NCI-H1417 treated with DMSO at 0.1 percent for 48 hours (cell line): Measurements from ENCODE around the gene IGF2BP2.
"Not testable (repeated sequence)": the region's sequence is repeated elsewhere in the genome, so short reads cannot be mapped to it uniquely, and the experiment has no call there.

Experiments
- DNase-seq: peaks from one replicate; lab custom pipeline; 2025; lab: John Stamatoyannopoulos, UW

IGF2BP2 gene

GRCh38 chr3:185825006-185825638, at the start of gene IGF2BP2:
Gene IGF2BP2 (minus strand): TSS chr3:185825042. CDS start chr3:185824960, 82 bp downstream.
- no peak for DNase-seq

- DNase-seq = no peak
These were observed 49.3 kb upstream of the IGF2BP2 start for GRCh38 chr3:185874119-185874518.

DNA sequence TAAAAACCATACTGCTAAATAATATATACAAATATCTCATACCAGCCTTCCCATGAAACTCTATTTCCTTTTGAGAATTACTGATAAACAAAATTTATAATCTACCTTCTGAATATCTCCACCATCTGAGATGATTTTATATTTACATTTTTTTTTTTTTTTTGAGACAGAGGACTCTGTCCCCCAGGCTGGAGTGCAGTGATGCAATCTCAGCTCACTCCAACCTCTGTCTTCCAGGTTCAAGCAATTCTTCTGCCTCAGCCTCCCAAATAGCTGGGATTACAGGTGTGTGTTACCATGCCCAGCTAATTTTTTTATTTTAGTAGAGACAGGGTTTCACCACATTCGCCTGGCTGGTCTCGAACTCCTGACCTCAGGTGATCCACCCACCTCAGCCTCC, 42.8 kb upstream of the IGF2BP2 start:
- DNase-seq = no peak

DNA sequence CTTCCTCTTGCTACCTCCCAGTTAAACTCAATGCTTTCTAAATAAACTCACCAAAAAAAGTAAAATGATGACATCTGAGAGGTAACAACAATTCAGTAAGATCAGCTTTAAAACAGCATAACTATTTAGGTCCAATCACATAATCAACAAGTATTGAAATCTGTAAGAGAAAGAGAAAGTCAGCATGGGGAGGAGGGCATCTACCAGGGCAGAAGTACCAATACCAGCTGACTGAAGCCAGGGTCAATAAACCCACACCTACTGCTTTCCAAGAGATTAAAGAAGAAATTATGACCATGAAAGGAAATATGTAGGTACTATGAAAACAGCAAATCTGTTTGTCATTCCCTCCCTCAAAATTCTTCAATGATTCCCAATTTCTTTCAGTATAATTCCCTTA, 42.2 kb upstream of the IGF2BP2 start:
- no peak for DNase-seq

GRCh38 chr3:185866555-185866954, 41.7 kb upstream of the IGF2BP2 start:
- DNase-seq = no peak

DNA sequence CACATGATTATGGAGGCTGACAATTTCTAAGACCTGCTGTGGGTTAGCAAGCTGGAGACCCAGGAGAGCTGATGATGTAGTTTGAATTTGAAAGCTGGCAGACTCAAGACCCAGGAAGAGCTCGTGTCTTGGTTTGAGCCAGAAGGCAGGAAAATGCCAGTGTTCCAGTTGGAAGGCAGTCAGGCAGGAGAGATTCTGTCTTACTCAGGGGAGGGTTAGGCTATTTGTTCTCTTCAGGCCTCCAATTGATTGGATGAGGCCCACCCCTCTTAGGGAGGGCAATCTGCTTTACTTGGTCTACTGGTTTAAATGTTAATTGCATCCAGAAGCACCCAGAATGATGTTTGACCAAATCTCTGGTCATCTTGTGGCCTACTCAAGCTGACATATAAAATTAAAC, 40.4 kb upstream of the IGF2BP2 start:
- no peak for DNase-seq

- no peak for DNase-seq
These were observed 39.9 kb upstream of the IGF2BP2 start for GRCh38 chr3:185864767-185865166.

- no peak for DNase-seq
These were observed 38.1 kb upstream of the IGF2BP2 start for GRCh38 chr3:185862920-185863319.

DNA sequence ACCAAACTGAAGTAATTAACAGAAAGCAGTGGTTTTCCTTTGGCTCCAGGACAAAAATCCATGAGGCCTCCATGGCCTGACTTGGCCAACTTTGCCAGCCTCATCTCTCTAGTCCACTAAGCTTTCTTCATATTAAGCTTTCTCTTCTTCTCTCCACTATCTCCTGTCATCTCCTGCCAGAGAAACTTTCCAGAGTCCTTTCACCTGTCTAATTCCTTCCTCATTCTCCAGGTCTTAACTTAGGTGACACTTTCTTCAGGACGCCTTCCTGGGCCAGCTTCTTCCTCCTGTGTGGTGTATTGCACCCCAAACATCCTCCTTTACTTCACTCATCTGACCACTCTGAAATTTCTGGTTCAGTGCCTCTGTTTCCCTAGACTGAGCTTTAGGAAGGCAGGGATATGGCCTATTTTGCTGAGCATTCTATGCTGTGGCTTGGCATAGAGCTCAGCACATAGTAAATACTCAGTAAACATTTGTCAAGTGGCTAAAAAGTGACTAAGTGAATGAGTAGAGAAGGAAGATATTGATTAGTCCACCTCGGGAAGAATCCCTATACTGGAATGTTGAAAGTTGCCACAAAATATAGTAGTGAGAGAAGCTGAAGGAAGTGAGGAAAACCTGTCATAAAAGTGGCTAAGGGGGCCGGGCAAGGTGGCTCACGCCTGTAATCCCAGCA, 34.6 kb upstream of the IGF2BP2 start:
- DNase-seq = no peak

GRCh38 chr3:185858502-185859225, 33.8 kb upstream of the IGF2BP2 start:
- no peak for DNase-seq

- no peak for DNase-seq
These were observed 32.4 kb upstream of the IGF2BP2 start for GRCh38 chr3:185857208-185857607.

DNA sequence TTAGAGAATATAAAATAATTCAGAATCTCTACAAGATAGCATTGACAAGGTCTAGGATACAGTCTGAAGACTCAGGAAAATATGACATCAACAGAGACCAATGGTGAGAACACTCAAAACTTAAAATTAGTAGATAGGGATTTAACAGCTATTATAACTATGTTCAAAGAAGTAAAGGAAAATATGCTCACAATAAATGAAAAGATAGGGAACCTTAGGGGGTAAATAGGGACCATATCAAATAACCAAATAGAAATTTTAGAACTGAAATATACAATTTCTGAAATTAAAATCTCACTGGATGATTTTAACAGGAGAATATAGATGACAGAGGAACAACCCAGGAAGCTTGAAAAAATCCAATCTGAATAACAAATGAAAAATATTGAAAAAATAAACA, 31.8 kb upstream of the IGF2BP2 start:
- DNase-seq = no peak

- not testable (repeated sequence) for DNase-seq
These were observed 28.9 kb upstream of the IGF2BP2 start for GRCh38 chr3:185853771-185854170.

- no peak for DNase-seq
These were observed 27.8 kb upstream of the IGF2BP2 start for GRCh38 chr3:185852635-185853034.

- no peak for DNase-seq
These were observed 27.1 kb upstream of the IGF2BP2 start for GRCh38 chr3:185851959-185852358.

DNA sequence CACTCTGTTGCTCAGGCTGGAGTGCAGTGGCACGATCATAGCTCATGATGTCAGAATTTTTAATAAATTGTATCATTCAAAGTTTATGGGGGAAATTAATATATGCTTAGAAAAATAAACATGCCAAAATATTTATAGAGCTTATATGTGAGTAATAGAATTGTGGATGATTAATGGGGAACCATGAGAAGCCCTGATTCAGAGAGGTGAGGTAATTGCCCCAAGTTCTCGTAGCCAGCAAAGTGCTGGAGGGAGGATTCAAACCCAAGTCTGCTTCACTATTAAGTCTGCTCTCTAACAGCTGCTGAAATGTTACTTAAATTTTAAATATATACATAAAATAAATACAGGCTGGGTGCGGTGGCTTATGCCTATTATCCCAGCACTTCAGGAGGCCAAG, 26.2 kb upstream of the IGF2BP2 start:
- DNase-seq = no peak

DNA sequence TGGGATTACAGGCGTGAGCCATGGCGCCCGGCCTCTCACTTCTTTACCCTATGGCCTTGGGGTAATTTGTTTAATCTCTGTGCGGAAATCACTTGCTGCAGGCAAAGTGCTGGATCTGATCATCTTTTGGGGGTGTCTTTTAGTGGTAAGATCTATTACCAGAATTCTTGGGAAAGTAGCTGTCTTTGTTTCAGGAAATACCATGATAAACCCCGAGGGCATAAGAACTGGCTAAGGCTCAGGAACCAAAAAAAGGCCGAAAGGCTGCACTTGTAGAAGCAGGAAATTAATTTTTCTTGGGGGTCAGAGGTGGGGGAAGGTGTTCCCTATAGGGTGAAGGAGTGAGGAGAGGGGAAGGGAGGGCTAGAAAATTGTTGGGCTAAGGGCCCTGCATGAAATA, 22.7 kb upstream of the IGF2BP2 start:
- DNase-seq = no peak

DNA sequence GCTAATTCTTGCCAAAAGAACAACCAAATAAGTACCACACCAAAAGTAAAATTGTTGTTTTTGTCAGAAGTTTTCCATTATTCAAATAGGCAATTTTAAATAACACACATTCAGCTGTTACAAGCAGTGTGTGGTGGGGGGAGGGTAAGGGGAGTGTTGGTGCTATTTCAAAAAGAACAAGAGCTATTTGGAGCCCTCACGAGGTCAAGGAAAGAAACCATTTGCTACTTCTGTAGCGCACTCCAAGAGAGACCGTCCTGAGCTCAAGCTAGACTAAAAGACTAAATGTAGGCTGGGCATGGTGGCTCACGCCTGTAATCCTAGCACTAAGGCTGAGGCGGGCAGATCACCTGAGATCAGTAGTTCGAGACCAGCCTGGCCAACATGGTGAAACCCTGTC, 21.2 kb upstream of the IGF2BP2 start:
- no peak for DNase-seq

DNA sequence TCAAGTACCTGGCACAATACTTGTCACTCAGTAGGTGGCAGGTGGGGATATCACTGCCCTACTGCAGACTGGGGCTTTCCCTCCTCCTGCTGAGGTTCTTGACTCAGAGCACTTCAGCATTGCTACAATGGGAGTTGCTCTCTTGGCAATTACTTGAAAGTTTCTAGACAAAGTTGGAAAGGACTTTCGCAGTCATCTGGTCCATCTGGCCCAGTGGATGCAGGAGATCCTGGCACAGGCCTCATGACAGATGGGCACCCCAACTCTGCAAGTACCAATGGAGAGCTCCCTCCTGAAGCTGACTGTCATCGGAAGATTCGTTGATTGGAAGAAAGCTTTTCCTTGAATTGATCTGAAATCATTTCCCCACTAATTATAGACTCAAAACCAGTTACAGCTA, 19.2 kb upstream of the IGF2BP2 start:
- no peak for DNase-seq

DNA sequence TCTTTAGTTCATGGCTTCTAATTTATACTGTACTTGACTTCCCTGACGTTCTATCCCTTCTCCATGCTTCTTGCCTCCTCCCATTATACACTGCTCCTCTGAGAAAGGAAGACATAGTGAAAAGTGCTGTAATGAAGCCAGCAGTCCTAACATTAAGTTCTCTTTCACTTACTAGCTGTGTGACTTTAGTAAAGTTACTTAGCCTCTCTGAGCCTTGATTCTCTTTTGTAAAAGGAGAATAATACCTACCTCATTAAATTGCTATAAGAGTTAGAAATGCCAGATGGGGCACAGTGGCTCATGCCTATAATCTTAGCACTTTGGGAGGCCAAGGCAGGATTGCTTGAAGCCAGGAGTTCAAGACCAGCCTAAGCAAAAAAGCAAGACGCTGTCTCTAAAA, 18.8 kb upstream of the IGF2BP2 start:
- DNase-seq = no peak

DNA sequence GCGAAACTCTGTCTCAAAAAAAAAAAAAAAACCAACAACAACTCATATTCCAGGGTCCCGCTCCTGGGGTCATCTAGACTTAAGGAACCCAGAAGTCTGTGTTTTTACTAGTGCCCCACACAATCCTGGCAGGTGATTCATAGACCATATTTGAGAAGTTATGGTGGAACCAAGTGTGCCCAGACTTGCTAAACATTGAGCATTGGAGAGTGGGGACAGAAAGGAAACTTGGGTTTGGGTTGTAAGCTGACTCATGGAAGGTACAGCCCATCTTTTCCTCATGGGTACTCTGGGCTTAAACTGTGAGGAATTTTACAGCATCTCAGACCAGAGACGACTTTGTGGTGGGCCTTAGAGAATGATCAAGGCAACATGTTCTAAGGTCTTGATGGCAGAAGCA, 18.3 kb upstream of the IGF2BP2 start:
- DNase-seq = no peak

DNA sequence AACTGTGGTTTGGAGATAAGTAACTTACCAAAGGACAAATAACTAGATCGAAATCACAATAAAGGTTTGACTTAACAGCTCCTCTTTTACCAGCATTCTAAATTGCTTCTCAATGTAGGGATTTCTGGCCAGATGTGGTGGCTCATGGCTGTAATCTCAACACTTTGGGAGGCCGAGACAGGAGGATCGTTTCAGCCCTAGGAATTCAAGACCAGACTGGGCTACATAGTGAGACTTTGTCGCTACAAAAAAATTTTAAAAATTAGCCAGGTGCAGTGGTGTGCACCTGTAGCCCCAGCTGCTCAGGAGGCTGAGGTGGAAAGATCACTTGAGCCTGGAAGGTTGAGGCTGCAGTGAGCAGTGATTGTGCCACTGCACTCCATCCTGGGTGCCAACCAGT, 17.4 kb upstream of the IGF2BP2 start:
- no peak for DNase-seq

DNA sequence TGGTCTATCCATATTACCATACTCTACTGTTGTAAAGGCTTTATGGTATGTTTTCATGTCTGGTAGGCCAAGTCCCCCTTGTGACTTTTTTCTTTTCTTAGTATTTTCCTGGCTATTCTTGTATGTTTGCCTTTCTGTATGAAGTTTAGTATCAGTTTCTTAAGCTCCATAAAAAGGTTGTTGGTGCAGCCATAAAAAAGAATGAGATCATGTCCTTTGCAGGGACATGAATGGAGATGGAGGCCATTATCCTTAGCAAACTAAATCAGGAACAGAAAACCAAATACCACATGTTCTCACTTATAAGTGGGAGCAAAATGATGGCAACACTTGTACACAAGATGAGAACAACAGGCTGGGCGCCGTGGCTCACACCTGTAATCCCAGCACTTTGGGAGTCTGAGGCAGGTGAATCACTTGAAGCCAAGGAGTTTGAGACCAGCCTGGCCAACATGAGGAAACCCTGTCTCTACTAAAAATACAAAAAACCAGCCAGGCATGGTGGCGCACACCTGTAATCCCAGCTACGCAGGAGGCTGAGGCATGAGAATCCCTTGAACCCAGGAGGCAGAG, 13.7 kb upstream of the IGF2BP2 start:
- not testable (repeated sequence) for DNase-seq
